ENCODE data around the gene TDRD3. TPM values are rescaled to one million over a fixed set of nuclear protein-coding genes. Genes with fewer than 3 reads are reported as not detected.

The TDRD3 gene
- total RNA-seq, 1 experiment from 2014 or later, result 7.9 TPM

GRCh38 chr13:60574735-60575134 is 177.7 kb downstream of the TDRD3 start:
- DNase-seq (ENCODE audit: low spot score), result no peak

GRCh38 chr13:60575142-60575541 is 178.1 kb downstream of the TDRD3 start:
- DNase-seq (ENCODE audit: low spot score), result no peak

GRCh38 chr13:60577761-60578160 is 180.7 kb downstream of the TDRD3 start:
- DNase-seq (ENCODE audit: low spot score), result no peak

- peak; percentile 87 for DNase-seq (ENCODE audit: low spot score)
These were observed 186.3 kb downstream of the TDRD3 start for GRCh38 chr13:60583196-60583888.

- DNase-seq (ENCODE audit: low spot score), result peak; percentile 91
These were observed 187.1 kb downstream of the TDRD3 start for GRCh38 chr13:60583911-60584753.

- DNase-seq (ENCODE audit: low spot score), result no peak
These were observed 188.0 kb downstream of the TDRD3 start for GRCh38 chr13:60584976-60585375.

- peak; percentile 88 for DNase-seq (ENCODE audit: low spot score)
These were observed 194.1 kb downstream of the TDRD3 start for GRCh38 chr13:60590800-60591747.

- DNase-seq (ENCODE audit: low spot score), result no peak
These were observed 206.0 kb downstream of the TDRD3 start for GRCh38 chr13:60603049-60603448.

- DNase-seq (ENCODE audit: low spot score), result no peak
These were observed 207.0 kb downstream of the TDRD3 start for GRCh38 chr13:60604058-60604457.

- no peak for DNase-seq (ENCODE audit: low spot score)
These were observed 211.9 kb downstream of the TDRD3 start for GRCh38 chr13:60608954-60609353.

- DNase-seq (ENCODE audit: low spot score), result no peak
These were observed 214.5 kb downstream of the TDRD3 start for GRCh38 chr13:60611523-60611922.

GRCh38 chr13:60612593-60612992 is 215.6 kb downstream of the TDRD3 start:
- no peak for DNase-seq (ENCODE audit: low spot score)

- no peak for DNase-seq (ENCODE audit: low spot score)
These were observed 216.1 kb downstream of the TDRD3 start for GRCh38 chr13:60613080-60613479.

- peak; percentile 20 for DNase-seq (ENCODE audit: low spot score)
These were observed 221.1 kb downstream of the TDRD3 start for GRCh38 chr13:60617991-60618733.

GRCh38 chr13:60619461-60619860 is 222.4 kb downstream of the TDRD3 start:
- no peak for DNase-seq (ENCODE audit: low spot score)

GRCh38 chr13:60620611-60621395 is 223.8 kb downstream of the TDRD3 start:
- no peak for DNase-seq (ENCODE audit: low spot score)

- DNase-seq (ENCODE audit: low spot score), result no peak
These were observed 226.1 kb downstream of the TDRD3 start for GRCh38 chr13:60623151-60623550.
